ENCODE measurements around the gene CDKL1. TPM values are rescaled to one million over a fixed set of nuclear protein-coding genes. Genes with fewer than 3 reads are reported as not detected.

Gene CDKL1
- total and polyA plus RNA-seq, 2 donors (not counting 3 experiments of a cell fraction or from before 2014, with no cell fraction given) = 2.6 to 9.7 TPM

DNA sequence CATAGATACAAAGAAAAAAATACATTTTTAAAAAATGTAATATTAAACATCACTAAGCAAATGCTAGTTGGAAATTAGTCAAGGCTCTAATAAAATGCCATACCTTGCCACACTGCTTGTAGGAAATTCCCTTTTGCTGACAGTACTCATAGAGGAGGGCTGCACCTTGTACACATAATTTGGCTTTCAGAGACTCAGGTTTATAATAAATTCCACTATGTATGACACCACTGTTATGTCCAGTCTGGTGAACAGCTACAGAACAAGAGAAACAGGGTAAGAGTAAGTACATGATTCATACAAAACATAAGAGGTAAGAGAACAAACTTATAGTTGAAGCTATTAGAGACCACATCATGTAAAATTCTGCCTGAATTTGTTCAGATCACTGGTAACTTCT is 94.8 kb downstream of the CDKL1 start:
- FAIRE-seq (no peak), DNase-seq (ENCODE audit: low read depth, low spot score) (no peak)
- dilution Hi-C loops (cut with MboI; ENCODE audit: extremely low pct_ligation_motif_present, low sequenced_read_pairs) (no loop called here), intact Hi-C loops (cut with micrococcal nuclease) (no loop called here)
- Histone ChIP-seq H3K4me1 (ENCODE audit: control insufficient read depth, extremely low read depth, insufficient read depth, low read length) (no peaks in the 10 kb centered on the region), H3K36me3 (ENCODE audit: control insufficient read depth in 2 of 2, extremely low read depth in 1 of 2, insufficient read depth in 2 of 2, low read length in 2 of 2) (no peaks in the 10 kb centered on the region), H3K9ac (replicated peaks; ENCODE audit: extremely low read depth, insufficient read depth, low read length) (no peak overlapping the region), H3K27me3 (ENCODE audit: control insufficient read depth in 2 of 2, insufficient read depth in 2 of 2, low read length in 2 of 2) (no peaks in the 10 kb centered on the region), H3K4me2 (ENCODE audit: insufficient read depth, low read length) (no peak overlapping the region), H3K9me1 (replicated peaks; ENCODE audit: control insufficient read depth, extremely low read depth, insufficient read depth, low read length) (no peaks in the 10 kb centered on the region), H4K20me1 (replicated peaks; ENCODE audit: control insufficient read depth, extremely low read depth, insufficient read depth, low read length) (no peaks in the 10 kb centered on the region), H3K9me3 (replicated peaks; ENCODE audit: control insufficient read depth, insufficient read depth, low read length) (no peaks in the 10 kb centered on the region), H3K27ac (ENCODE audit: insufficient read depth, low read depth, low read length) (no peak overlapping the region), H3K4me3 (replicated peaks in 1 of 3; ENCODE audit: insufficient read depth in 1 of 3, low read depth in 1 of 3, low read length in 3 of 3) (no peak overlapping the region), H3K79me2 (ENCODE audit: control insufficient read depth, insufficient read depth, low read length) (no peaks in the 10 kb centered on the region), H2AFZ (ENCODE audit: low read depth, low read length) (no peak overlapping the region)
- CTCF ChIA-PET = no interaction called here
- POLR2A ChIA-PET = no interaction called here
- BruUV-seq (replicated peaks) = no TSS peak
- no peak for TF ChIP-seq EZH2 (IDR thresholded peaks at IDR 0.05; ENCODE audit: borderline replicate concordance, low read depth, low read length, severe bottlenecking)
- no peak for TF ChIP-seq GATA2 (IDR thresholded peaks at IDR 0.05; ENCODE audit: insufficient read depth, insufficient read length, low read depth, low read length)
- TF ChIP-seq JUN (IDR thresholded peaks at IDR 0.05; ENCODE audit: borderline replicate concordance, insufficient read depth, insufficient read length, low read depth) = no peak
- TF ChIP-seq FOS (IDR thresholded peaks at IDR 0.05; ENCODE audit: borderline replicate concordance, insufficient read depth, low read length) = no peak
- TF ChIP-seq, protein P1, sequence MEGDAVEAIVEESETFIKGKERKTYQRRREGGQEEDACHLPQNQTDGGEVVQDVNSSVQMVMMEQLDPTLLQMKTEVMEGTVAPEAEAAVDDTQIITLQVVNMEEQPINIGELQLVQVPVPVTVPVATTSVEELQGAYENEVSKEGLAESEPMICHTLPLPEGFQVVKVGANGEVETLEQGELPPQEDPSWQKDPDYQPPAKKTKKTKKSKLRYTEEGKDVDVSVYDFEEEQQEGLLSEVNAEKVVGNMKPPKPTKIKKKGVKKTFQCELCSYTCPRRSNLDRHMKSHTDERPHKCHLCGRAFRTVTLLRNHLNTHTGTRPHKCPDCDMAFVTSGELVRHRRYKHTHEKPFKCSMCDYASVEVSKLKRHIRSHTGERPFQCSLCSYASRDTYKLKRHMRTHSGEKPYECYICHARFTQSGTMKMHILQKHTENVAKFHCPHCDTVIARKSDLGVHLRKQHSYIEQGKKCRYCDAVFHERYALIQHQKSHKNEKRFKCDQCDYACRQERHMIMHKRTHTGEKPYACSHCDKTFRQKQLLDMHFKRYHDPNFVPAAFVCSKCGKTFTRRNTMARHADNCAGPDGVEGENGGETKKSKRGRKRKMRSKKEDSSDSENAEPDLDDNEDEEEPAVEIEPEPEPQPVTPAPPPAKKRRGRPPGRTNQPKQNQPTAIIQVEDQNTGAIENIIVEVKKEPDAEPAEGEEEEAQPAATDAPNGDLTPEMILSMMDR (IDR thresholded peaks at IDR 0.05; ENCODE audit: extremely low read depth in 1 of 2, insufficient read depth in 1 of 2, low read depth in 1 of 2, low read length in 2 of 2) = no peak
- TF ChIP-seq POLR2AphosphoS5 (IDR thresholded peaks at IDR 0.05; ENCODE audit: insufficient read depth, low read depth, low read length) = no peak
- TF ChIP-seq, protein P2, sequence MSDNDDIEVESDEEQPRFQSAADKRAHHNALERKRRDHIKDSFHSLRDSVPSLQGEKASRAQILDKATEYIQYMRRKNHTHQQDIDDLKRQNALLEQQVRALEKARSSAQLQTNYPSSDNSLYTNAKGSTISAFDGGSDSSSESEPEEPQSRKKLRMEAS (IDR thresholded peaks at IDR 0.05; ENCODE audit: insufficient read depth, insufficient read length) = no peak
- TF ChIP-seq POLR2A (IDR thresholded peaks at IDR 0.05; ENCODE audit: low read depth, low read length) = no peak
- no peak for TF ChIP-seq MYC (IDR thresholded peaks at IDR 0.05; ENCODE audit: low read depth, low read length)

All from endothelial cell of umbilical vein (primary cell).